Fibroblast of lung (primary cell): ENCODE data around the gene TSGA10. TPM values are rescaled to one million over a fixed set of nuclear protein-coding genes. Genes with fewer than 3 reads are reported as not detected.

ENCODE experiments used
- DNase-seq, 2 donors: peaks; one replicate each; pipeline versions ENCODE4 v3.0.0 to v3.0.0-alpha.2; 2010; ENCODE audit warnings: low read depth in 2 of 2
- H2AFZ ChIP-seq: 2 replicates; pipeline ENCODE4 v1.5.1; 2012; ENCODE audit warnings: low read length, control low read depth, inconsistent platforms
- H3K27ac ChIP-seq: 2 replicates; pipeline ENCODE4 v1.5.1; 2011; ENCODE audit warnings: low read length, control low read depth; ENCODE audit not compliant: insufficient read depth
- H3K27me3 ChIP-seq: 2 replicates; pipeline ENCODE4 v1.5.1; 2011; ENCODE audit warnings: mild to moderate bottlenecking, low read length; ENCODE audit not compliant: control insufficient read depth, insufficient read depth
- H3K36me3 ChIP-seq: 2 replicates; pipeline ENCODE4 v1.5.1; 2011; ENCODE audit warnings: low read length; ENCODE audit not compliant: control insufficient read depth, insufficient read depth
- H3K4me1 ChIP-seq: 2 replicates; pipeline ENCODE4 v1.5.1; 2011; ENCODE audit warnings: low read length; ENCODE audit not compliant: control insufficient read depth, insufficient read depth; ENCODE audit errors: extremely low read depth
- H3K4me2 ChIP-seq: 2 replicates; pipeline ENCODE4 v1.5.1; 2011; ENCODE audit warnings: low read length, control low read depth; ENCODE audit not compliant: insufficient read depth; ENCODE audit errors: extremely low read depth
- H3K4me3 ChIP-seq, 4 experiments: fragments of 200-600 bp in 1 of 4; sonication (generic) in 1 of 4; replicated peaks in 1 of 4; 2 replicates each; pipeline ENCODE4 v1.5.1; 2011 to 2016; ENCODE audit warnings: low read length in 4 of 4, low read depth in 3 of 4, mild to moderate bottlenecking in 3 of 4, control low read depth in 2 of 4, inconsistent platforms in 1 of 4, mixed read lengths in 1 of 4; ENCODE audit not compliant: insufficient read depth in 1 of 4; ENCODE audit errors: control extremely low read depth in 1 of 4
- H3K79me2 ChIP-seq: 2 replicates; pipeline ENCODE4 v1.5.1; 2012; ENCODE audit warnings: mild to moderate bottlenecking, low read length, inconsistent platforms; ENCODE audit not compliant: control insufficient read depth, insufficient read depth
- H3K9ac ChIP-seq: 2 replicates; pipeline ENCODE4 v1.5.1; 2011; ENCODE audit warnings: mild to moderate bottlenecking, low read length, control low read depth; ENCODE audit not compliant: insufficient read depth
- H3K9me3 ChIP-seq: 2 replicates; pipeline ENCODE4 v1.5.1; 2012; ENCODE audit warnings: low read depth, low read length; ENCODE audit not compliant: control insufficient read depth, insufficient read depth
- H4K20me1 ChIP-seq: 2 replicates; pipeline ENCODE4 v1.5.1; 2011; ENCODE audit warnings: low read length; ENCODE audit not compliant: control insufficient read depth, insufficient read depth; ENCODE audit errors: extremely low read depth
- CTCF ChIP-seq, 2 donors: IDR thresholded peaks in 1 of 2; conservative IDR thresholded peaks in 1 of 2; 1 replicate in 1 of 2; 2 replicates in 1 of 2; pipeline ENCODE4 v1.5.1; 2011 to 2012; ENCODE audit warnings: low read length in 2 of 2, control low read depth in 1 of 2, inconsistent platforms in 1 of 2, low read depth in 1 of 2, mild to moderate bottlenecking in 1 of 2
- EZH2 ChIP-seq: IDR thresholded peaks from 2 replicates; pipeline ENCODE4 v1.5.1; 2012; ENCODE audit warnings: low read length, control low read depth, mild to moderate bottlenecking; ENCODE audit errors: missing control alignments
- polyA plus RNA-seq, 2 donors: library from polyadenylated mRNA; depleted of rRNA in 1 of 2; stranded (reverse) in 1 of 2; unstranded in 1 of 2; fragments of >200 nt; gene quantifications; 2 replicates each; pipeline ENCODE4 v1.2.1, GENCODE V29; 2011 to 2012; ENCODE audit warnings: missing spikeins in 1 of 2
- total RNA-seq: library from RNA; depleted of rRNA; stranded (reverse); fragments of >200 nt; gene quantifications from 2 replicates; pipeline ENCODE4 v1.2.1, GENCODE V29; 2014

TSGA10 gene
- total and polyA plus RNA-seq, 2 donors (not counting 1 experiment from before 2014, with no cell fraction given), result 0.65 to 5.3 TPM

GRCh38 chr2:98952966-98953365, 201.8 kb downstream of the TSGA10 start:
- no peaks in the 10 kb centered on the region for H3K4me1 ChIP-seq
- H3K27me3 ChIP-seq, result no peaks in the 10 kb centered on the region
- H3K36me3 ChIP-seq, result no peaks in the 10 kb centered on the region
- H3K4me3 ChIP-seq, result no peak overlapping the region
- TF ChIP-seq EZH2 (no peak), CTCF (conservative IDR thresholded peaks at IDR 0.05 in 1 of 2, IDR thresholded peaks at IDR 0.05 in 1 of 2; ENCODE audit: low read depth in 1 of 2, low read length in 2 of 2) (no peak)
- H3K27ac ChIP-seq, result no peak overlapping the region
- no peaks in the 10 kb centered on the region for H3K79me2 ChIP-seq
- H3K4me2 ChIP-seq, result no peak overlapping the region
- no peaks in the 10 kb centered on the region for H3K9me3 ChIP-seq
- no peaks in the 10 kb centered on the region for H4K20me1 ChIP-seq
- peak in 1 of 2 donors; percentile 11 for DNase-seq
- no peak overlapping the region for H2AFZ ChIP-seq
- H3K9ac ChIP-seq, result no peak overlapping the region

- DNase-seq, result peak in 1 of 2 donors; percentile 13
Observed at GRCh38 chr2:98948956-98949739, 205.6 kb downstream of the TSGA10 start.

GRCh38 chr2:98947554-98947953, 207.2 kb downstream of the TSGA10 start:
- Histone ChIP-seq H2AFZ (no peak overlapping the region), H3K9ac (no peak overlapping the region), H3K79me2 (no peaks in the 10 kb centered on the region), H4K20me1 (no peaks in the 10 kb centered on the region), H3K27ac (no peak overlapping the region), H3K36me3 (no peaks in the 10 kb centered on the region), H3K9me3 (no peaks in the 10 kb centered on the region), H3K4me1 (no peaks in the 10 kb centered on the region), H3K4me2 (no peak overlapping the region), H3K4me3 (no peak overlapping the region), H3K27me3 (no peaks in the 10 kb centered on the region)
- TF ChIP-seq EZH2, result no peak
- no peak for TF ChIP-seq CTCF (conservative IDR thresholded peaks at IDR 0.05 in 1 of 2, IDR thresholded peaks at IDR 0.05 in 1 of 2; ENCODE audit: low read depth in 1 of 2, low read length in 2 of 2)
- DNase-seq, result no peak

More at GRCh38 chr2:98948956-98949739, 205.6 kb downstream of the TSGA10 start:
- TF ChIP-seq CTCF (conservative IDR thresholded peaks at IDR 0.05 in 1 of 2, IDR thresholded peaks at IDR 0.05 in 1 of 2; ENCODE audit: low read depth in 1 of 2, low read length in 2 of 2) (no peak), EZH2 (no peak)
- Histone ChIP-seq H3K4me1 (no peaks in the 10 kb centered on the region), H4K20me1 (no peaks in the 10 kb centered on the region), H3K27ac (no peak overlapping the region), H3K4me2 (no peak overlapping the region), H3K9ac (no peak overlapping the region), H3K79me2 (no peaks in the 10 kb centered on the region), H3K27me3 (no peaks in the 10 kb centered on the region), H2AFZ (no peak overlapping the region), H3K9me3 (no peaks in the 10 kb centered on the region), H3K36me3 (no peaks in the 10 kb centered on the region), H3K4me3 (no peak overlapping the region)

Other genes starting within 250 kb of the TSGA10 start
- gene CRACDL, start 218.7 kb downstream of the TSGA10 start, total RNA-seq, result under 0.01 TPM in 1 of 2 replicates, not detected in the other
- gene CRACDL, start 218.7 kb downstream of the TSGA10 start, polyA plus RNA-seq, result not detected in 2 replicates
- under 0.01 TPM in 1 of 2 replicates, not detected in the other for gene C2orf15, start 13.2 kb downstream of the TSGA10 start, total RNA-seq
- gene C2orf15, start 13.2 kb downstream of the TSGA10 start, polyA plus RNA-seq, result 0.07 and 0.09 TPM in 2 replicates
- gene LIPT1, start within 50 bp of the TSGA10 start, total RNA-seq, result 7.6 and 10.5 TPM in 2 replicates
- 4.4 and 5.9 TPM in 2 replicates for gene LIPT1, start within 50 bp of the TSGA10 start, polyA plus RNA-seq
- gene MITD1, start 26.1 kb upstream of the TSGA10 start, total RNA-seq, result 27.1 and 28.8 TPM in 2 replicates
- gene MITD1, start 26.1 kb upstream of the TSGA10 start, polyA plus RNA-seq, result 25.3 and 25.5 TPM in 2 replicates
- gene MRPL30, start 26.2 kb upstream of the TSGA10 start, total RNA-seq, result 34.9 and 39.3 TPM in 2 replicates
- gene MRPL30, start 26.2 kb upstream of the TSGA10 start, polyA plus RNA-seq, result 23.1 and 26.8 TPM in 2 replicates
- not detected in 2 replicates for gene LYG2, start 100.7 kb upstream of the TSGA10 start, total RNA-seq
- gene LYG2, start 100.7 kb upstream of the TSGA10 start, polyA plus RNA-seq, result not detected in 2 replicates
- gene LYG1, start 146.3 kb upstream of the TSGA10 start, total RNA-seq, result 0.26 and 0.50 TPM in 2 replicates
- 0.34 and 0.44 TPM in 2 replicates for gene LYG1, start 146.3 kb upstream of the TSGA10 start, polyA plus RNA-seq
- gene TXNDC9, start 181.4 kb upstream of the TSGA10 start, total RNA-seq, result 44.2 and 46.7 TPM in 2 replicates
- gene TXNDC9, start 181.4 kb upstream of the TSGA10 start, polyA plus RNA-seq, result 59.0 and 65.0 TPM in 2 replicates
- 18.5 and 22.8 TPM in 2 replicates for gene EIF5B, start 182.4 kb upstream of the TSGA10 start, total RNA-seq
- 7.4 and 9.7 TPM in 2 replicates for gene EIF5B, start 182.4 kb upstream of the TSGA10 start, polyA plus RNA-seq